GM19455 (cell line): ENCODE measurements around the gene NDC80.
A peak's percentile ranks its signal among the peaks of the same experiment; 100 is the strongest.

Experiments used
- ATAC-seq: cut with Tn5 transposase; IDR thresholded peaks from one replicate; pipeline ENCODE4 v1.9.1; 2021; ENCODE audit not compliant: unreplicated experiment

Gene NDC80

DNA sequence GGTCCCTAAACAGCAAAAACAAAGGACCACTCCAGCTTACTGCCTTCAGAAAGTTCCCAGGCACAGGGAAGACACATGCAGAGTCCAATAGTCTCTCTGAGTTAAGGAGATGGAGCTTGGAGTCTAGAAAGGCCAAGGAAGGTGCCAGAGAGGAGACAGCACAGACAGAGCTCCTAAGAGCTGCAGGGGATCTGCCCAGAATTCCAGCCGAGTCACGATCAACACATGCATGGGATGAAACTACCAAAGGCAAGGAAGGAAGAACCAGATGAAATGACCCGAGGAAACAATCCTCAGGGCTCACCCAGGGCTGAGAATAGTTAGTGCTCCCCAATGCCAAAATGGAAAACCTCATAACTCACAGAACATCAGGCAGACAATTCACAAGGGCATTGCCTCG is 15.5 kb upstream of the NDC80 start:
- no peak for ATAC-seq

DNA sequence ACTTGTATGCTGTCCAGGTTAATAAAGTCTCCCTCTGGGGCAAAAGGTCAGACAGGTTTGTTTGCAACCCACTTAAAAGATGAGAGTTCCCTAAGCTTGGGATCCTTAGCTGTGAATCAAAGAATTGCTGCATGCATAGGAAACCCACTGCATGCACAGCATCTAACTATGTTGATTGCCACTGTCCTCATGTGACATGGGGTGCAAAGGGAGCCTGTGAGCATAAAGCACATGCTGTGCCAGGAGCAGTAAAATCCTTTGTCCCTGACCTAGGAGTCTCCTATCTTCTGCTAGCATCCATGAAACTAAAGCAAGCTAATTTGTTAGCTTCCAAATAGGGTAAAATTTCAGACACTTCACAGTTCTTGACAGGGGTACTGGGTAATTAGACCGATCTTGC is 13.8 kb upstream of the NDC80 start:
- ATAC-seq: no peak

DNA sequence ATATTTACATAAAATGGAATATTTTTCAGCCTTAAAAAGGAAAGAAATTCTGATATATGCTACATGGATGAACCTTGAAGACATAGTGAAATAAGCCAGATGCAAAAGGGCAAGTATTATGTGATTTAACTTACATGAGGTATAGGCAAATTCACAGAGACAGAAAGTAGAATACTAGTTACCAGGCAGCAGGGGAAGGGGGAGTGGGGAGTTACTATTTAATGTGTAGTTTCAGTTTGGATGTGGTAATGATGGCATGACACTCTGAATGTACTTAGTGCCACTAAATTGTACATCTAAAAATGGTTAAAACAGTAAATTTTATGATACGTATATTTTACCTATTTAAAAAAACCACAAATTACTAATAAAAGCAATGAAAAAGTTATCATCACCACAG is 12.1 kb upstream of the NDC80 start:
- ATAC-seq: no peak

DNA sequence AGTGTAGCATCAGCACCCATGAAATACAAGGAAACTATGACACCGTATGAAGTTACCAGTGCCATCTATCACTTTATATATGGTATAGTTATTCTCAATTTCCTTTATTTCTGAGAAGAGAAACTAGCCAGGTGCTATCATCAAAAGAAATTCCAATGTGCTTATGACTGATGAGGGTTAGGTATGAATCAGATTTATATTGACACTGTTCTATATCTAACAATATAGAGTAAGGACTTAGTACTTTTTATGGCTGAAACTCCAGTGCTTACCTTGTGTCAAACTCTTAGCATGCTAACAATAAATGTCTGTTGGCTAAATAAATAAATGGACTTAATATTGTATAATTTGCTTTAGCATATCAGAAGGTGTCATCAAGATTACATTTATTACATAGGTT is 7.0 kb upstream of the NDC80 start:
- no peak for ATAC-seq

DNA sequence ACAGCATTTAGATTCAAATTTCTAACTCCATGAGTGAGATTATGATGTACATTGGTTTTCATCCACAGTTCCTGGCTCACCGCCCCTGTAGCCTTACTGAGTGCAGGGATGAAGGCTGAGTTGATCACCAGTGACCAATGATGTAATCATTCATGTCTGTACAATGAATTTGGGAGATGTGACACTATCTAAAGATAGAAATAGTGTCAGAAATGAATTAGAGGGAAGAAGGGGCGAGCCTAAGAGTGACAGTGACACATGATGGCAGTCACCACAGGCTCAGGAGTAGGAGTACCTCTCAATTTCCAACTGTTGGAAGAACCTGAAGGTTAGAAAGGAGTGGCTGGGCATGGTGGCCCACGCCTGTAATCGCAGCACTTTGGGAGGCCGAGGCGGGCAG is 3.2 kb upstream of the NDC80 start:
- no peak for ATAC-seq

DNA sequence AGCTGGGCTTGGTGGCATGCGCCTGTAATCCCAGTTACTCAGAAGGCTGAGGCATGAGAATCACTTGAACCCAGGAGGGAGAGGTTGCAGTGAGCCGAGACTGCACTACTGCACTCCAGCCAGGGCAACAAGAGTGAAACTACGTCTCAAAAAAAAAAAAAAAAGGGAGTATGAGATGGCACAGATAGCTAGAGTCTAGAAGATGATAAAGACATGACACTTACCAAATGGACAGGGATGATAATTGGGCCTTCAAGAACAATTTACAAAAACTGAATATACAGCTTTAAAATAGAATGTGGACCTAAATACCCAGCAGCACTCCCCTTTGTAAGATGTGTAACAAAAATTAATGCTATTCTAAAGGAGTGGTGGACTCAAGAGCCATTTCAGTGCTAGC is 2.8 kb upstream of the NDC80 start:
- no peak for ATAC-seq

DNA sequence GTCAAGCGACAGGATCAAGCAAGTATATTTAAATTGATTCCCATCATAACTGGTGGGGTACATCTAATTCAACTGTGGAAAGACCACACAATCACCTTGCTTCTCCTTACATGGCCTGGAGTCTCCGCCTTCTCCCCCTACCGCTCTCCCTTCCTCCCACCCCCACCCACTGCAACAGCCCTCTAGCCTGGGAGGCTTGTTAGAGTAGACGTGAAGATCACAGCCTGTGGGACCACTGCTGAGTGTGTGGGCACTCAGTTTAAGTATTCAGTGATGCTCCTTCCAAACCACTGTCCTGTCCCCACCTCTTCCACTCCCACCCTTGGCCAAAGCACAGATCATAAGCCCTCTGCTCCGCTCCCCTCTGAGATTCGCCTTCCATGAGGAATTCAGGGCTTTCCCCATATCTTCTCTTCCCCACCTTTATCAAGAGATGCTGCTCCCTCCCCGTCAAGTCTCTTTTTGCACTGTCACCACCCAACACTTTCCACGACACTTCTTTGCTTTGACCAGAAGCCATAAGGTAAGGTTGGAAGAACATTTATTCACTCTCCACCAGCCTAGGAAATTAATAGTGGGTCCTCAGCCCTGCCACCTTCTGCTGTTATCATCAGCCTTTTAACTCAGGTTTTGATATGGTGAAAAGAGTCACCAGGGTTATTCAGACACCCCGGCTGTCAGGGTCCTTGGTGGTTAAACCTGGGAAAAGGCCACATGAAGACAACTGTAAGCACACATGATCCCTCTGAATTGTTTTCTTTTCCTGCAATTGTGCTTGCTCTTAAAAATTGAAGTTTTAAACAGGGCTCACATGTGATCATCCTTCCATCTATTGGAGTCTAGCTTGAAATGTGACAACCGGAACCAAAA is 1.8 kb upstream of the NDC80 start:
- no peak for ATAC-seq

DNA sequence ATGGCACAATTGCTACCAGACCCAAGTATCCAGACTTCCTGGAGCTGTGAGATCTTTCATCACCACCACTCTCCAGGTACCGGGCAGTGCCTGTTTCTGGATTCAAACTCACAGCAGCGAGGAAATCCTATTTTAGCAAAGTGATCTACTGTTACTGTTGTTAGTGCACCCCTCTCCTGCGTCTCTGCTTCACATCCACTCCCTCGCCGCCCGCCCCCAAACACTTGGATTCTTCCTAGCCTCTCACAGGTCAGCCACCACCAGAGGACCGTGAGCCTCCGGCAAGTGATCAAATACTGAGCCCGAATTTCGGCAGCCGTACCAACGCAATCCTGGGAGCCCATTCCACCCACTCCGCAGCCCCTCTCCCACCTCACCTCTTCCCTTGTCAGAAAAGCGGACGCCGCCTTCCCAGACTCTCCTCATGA is 571 bp upstream of the NDC80 start:
- ATAC-seq: peak; percentile 41

DNA sequence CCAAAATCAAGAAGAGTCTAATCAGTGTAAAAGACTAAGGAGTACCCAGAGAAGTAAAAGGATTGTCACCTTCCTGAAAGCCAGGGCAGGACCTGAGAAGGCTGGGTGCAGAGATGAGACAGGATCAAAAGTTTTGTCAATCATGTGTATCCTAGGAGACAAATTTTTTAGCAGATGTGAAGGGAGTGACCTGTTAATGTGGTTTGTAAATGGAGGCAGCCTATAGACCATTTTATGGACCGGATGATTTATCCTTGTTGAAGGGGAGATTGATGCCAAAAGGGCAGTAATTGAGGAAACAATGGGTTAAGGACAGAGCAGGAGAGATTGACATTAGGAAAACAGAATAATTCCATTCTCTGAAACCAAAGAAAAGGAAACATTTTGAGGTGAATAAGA is 813 bp downstream of the NDC80 start:
- peak; percentile 9 for ATAC-seq

DNA sequence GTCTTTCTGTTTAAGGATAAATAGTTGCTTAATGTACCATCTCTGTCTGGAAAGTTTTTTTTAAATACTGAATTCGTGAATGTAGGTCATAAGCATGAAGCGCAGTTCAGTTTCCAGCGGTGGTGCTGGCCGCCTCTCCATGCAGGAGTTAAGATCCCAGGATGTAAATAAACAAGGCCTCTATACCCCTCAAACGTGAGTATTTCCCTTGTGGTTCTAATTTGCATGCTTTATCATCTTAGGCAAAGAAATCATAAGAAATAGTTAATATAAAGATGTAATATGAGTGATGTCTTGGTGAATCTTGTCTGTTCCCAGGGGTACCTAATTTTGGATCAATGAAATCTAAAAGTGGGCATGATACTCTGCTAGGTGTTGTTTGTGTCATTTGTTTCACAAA is 1.5 kb downstream of the NDC80 start:
- ATAC-seq: no peak

DNA sequence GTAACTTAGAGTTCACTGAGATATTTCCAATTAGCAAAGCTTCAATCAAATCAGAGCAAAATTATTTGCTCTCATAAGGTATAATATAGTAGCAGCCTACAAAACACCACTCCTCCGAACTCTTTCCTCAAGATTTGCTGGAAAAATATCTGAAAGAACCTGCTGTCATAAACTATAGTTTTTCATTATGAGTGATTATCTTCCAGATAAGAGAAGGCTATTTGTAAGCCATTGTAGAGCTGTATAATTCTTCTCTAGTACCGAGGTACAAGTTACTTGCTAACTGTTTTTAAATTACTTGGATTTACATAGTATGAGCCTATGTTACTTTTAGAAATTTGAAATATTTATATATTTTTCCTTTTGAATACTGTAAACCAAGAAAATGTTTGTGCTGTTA is 2.1 kb downstream of the NDC80 start:
- no peak for ATAC-seq

DNA sequence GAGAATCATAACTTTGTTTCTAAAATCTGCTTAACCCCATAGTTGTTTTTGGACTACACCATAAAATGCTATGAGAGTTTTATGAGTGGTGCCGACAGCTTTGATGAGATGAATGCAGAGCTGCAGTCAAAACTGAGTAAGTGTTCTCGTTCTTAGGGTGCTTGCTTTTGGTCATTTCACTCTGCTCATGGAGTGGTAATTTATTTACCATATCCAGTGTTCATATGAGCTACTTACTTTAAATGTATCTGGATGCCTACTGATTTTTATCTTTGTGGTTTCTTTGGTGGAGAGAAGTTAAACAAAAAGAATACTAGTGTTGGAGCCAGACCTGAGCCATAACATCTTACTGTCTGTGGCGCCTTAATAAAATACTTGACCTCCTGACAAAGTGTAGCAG is 16.4 kb downstream of the NDC80 start:
- ATAC-seq: no peak

DNA sequence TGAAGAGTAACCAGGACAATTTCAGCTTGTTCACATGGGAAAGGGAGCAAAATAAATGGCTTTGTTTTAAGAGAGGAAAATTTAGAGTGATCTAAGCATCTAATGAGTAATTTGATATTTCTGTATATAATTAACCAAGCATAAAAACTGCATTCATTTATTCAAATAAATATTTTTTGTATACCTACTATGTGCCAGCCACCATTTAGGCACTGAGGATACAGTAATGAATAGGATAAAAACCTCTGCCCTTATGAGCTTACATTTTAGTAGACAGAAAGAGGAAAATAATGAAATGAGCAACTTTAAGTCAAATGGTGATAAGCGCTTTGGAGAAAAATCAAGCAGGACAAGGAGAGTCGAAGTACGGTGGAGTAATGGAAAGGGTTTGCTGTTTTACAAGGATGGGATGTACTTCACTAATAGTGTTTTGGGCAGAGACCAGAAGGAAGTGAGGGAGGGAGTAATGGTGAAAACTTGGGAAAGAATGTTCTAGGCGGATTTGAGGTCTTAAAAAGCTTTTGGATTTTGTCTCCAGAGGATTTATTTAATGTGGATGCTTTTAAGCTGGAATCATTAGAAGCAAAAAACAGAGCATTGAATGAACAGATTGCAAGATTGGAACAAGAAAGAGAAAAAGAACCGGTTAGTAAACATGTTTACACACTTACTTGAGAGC is 17.4 kb downstream of the NDC80 start:
- no peak for ATAC-seq

DNA sequence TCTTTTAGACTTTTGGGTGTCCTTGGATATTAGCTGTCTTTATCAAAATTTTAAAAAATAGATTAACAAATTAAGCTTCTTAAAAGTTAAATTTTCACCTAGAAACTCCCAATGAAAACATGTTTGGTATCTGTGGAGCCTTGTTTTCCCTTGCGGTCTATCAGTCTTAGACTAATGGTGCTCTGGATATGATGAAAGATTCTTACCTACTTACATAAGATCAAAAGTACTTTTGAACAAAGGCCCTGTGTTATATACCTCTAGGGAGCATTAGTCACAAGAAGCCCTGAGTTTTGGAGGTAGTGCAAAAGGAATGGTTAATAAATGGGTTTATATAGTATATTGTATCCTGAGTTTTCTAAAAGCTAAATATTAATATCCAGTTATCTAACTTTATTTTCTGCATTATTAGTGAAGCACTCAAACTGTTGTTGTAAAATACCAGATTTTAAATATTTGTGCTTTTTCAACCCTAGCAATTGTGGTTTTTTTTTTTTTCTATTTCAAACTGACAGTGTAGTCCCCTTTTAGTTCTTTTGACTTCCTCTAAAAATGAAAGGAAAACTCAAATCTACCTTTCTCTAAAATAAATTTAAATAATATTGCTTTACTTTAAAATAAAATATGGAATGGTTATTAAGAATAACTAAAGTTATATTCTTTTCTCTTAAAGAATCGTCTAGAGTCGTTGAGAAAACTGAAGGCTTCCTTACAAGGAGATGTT is 18.1 kb downstream of the NDC80 start:
- ATAC-seq: no peak

DNA sequence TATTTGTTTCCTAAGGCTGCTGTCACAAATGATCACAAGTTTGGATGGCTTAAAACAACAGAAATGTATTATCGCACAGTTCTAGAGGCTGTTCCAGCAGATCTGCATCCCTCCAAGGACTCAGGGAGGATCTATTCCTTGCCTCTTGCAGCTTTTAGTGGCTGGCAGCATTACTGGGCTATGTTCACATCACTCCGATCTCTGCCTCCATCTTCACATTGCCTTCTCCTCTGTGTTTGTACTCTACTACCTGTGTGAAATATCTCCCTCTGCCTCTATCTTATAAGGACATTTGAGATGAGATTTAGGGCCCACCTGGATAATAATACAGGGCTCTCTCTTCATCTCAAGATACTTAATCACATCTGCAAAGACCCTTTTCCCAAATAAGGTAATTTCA is 18.9 kb downstream of the NDC80 start:
- ATAC-seq: no peak

DNA sequence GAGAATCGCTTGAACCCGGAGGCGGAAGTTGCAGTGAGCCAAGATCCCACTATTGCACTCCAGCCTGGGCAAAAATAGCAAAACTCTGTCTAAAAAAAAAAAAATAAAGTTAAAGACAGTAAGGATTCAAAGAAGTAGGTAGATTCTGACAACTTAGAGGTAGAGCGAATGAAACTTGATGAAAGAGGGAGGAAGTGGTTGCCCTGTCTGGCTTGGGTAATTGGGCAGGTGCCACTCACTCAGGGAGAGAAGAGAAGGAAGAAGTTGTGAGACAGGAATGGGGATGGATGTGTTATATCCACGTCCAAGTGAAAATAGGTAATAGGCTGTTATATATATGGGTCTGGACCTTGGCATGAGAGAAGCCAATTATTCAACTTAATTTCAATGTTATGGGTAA is 26.3 kb downstream of the NDC80 start:
- no peak for ATAC-seq

DNA sequence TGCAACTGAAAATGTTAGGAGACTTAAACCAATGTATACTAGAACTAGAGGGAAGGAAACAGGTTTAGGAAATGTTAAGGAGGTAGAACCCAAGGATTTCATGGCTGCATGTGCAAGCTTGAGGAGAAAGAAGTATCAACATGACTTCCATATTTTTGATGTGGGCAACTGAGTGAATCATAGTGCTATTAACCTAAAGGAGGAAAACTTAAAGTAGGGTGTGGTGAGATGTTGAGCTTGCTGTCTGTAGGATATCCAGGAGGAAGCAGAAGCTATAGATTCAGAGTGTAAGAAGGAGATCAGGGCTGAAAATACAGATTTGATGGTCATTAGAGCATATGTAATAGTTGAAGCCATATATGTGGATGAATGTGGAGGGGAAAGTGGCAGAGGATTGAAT is 31.5 kb downstream of the NDC80 start:
- no peak for ATAC-seq

DNA sequence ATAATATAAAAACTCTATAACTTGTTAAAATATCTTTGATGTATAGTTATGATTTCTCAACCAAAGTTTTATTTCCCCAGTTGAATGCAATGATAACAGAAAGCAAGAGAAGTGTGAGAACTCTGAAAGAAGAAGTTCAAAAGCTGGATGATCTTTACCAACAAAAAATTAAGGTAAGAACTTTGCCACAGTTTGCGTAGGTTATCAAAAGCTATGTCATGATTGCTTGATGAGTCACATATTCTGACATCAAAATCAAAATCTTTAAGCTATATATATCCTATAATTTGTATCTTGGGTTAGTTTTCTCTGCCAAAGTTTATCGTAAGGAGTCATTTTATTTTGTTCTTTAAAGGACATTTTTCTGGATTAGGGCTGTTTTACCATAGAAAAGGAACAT is 35.0 kb downstream of the NDC80 start:
- no peak for ATAC-seq

DNA sequence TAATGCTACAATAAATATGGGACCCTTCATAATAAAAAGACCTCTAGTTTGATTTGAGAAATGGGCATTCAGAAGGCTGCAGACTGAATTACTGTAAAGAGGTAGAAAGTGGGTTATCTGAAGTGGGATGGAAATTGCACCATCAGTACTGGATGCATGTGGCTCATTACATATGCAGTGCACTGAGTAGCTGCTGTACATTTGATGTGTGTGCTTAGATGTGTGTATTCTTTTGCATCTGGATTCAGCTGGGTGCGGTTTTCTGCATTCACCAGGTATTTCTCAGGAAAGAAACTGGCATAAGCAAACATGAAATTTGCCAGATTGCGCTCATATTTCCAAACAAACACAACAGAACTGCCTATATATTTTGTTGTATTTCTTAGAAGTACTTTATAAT is 38.2 kb downstream of the NDC80 start:
- ATAC-seq: no peak

DNA sequence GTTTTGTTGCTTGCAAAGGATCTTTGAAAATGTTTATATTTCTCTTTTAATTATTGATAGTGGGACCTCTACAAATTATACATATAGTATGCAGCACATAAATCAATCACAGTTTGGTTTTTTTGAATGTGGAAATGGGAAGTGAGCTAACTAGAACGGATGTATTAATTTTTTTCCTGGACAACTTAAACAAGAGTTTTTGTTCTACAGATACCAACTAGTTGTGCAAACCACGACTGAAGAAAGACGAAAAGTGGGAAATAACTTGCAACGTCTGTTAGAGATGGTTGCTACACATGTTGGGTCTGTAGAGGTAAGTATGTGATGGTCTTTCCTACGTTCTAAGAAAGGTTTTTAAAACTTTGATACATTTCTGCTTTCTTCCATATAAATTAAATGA is 39.2 kb downstream of the NDC80 start:
- no peak for ATAC-seq

DNA sequence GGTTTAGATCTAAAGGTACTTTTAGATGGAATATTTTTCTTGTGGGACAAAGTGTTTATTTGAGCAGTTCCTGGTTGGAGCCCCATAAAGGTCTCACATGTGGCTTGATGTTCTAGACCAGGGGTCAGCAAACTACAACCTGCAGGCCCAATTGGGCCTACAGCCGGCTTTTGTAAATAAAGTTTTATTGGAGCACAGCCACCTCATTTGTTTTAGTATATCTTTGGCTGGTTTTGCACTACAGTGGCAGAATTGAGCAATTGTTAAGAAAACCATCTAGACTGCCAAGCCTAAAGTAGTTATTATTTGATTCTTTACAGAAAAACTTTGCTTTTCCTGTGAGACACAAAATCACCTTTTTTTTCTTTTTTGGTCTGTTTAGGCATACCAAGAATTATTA is 41.6 kb downstream of the NDC80 start:
- ATAC-seq: no peak

DNA sequence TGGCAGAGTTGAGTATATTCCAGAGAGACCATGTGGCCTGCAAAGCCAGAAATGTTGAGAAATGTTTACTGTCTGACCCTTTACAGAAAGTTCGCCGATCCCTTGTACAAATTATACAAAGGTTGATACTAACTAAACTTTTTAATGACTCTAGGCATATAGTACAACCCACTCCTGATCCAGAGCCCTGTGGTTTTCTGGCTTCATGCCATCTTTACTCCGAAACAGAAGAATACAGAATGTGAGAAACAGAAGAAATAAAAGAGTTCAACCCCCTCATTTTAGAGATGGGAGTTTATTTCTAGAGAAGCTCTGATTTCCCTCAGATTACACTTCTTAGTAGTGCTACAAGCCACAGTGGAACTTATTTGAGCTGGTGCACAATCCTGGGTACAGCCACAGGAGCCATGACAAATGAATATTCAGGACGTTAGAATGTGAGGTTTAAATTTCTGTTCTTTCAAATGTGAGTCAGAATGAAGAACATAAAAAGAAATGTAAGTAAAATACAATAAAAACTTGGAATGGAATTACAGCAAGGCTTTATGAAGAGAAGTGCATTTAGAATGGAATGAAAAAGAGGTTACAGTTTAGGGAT is 46.1 kb downstream of the NDC80 start:
- ATAC-seq: no peak
